Fibroblast of upper back skin (primary cell): ENCODE measurements around the gene CERS6.
"Not testable (repeated sequence)": the region's sequence is repeated elsewhere in the genome, so short reads cannot be mapped to it uniquely, and the experiment has no call there.

ENCODE experiments used
- DNase-seq: peaks from one replicate; pipeline ENCODE4 v3.0.0-alpha.2; 2013

Gene CERS6

GRCh38 chr2:168469281-168469988, 13.4 kb downstream of the CERS6 start:
- no peak for DNase-seq

- no peak for DNase-seq
Measured at GRCh38 chr2:168470320-168471162, 14.5 kb downstream of the CERS6 start.

- no peak for DNase-seq
Measured at GRCh38 chr2:168471163-168471475, 15.0 kb downstream of the CERS6 start.

- DNase-seq, result no peak
Measured at GRCh38 chr2:168475636-168476035, 19.6 kb downstream of the CERS6 start.

- no peak for DNase-seq
Measured at GRCh38 chr2:168478206-168478605, 22.1 kb downstream of the CERS6 start.

DNA sequence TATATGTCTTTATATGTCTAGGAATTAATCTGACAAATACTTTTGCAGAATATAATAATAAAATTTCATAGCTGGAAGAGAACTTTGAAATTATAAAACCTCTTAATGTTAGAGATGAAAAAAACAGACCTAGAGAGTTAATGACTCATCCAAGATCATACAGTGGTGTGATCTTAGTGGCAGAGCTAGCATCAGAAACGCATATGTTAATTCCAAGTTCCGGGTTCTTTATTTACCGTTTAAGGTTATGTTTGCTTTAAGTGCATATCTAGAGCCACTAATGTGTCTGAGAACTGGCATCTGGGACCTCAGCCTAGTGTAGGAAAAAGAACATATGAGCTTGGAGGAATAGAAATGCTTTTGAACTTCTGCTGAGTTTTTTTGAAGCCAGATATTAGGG, 24.3 kb downstream of the CERS6 start:
- no peak for DNase-seq

- no peak for DNase-seq
Measured at GRCh38 chr2:168480825-168481585, 24.9 kb downstream of the CERS6 start.

DNA sequence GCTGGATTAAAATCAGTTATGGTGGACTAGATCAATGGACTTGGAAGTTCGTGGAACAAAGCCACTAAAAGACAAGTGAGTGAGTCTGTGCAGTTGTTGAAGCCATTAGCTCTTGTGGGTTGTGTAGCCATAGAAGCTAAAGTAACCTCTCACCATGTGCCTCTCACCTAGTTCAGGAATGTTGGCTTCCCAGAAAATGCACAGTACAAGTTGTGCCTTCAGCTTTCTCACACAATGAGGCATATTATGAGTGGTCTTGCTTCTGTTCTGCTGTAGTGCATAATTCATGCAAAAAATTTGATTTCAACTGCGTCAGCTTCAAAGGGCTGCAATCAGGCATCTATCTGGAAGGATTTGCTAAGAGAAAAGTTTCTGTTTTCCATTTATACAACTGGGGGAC, 26.2 kb downstream of the CERS6 start:
- no peak for DNase-seq

DNA sequence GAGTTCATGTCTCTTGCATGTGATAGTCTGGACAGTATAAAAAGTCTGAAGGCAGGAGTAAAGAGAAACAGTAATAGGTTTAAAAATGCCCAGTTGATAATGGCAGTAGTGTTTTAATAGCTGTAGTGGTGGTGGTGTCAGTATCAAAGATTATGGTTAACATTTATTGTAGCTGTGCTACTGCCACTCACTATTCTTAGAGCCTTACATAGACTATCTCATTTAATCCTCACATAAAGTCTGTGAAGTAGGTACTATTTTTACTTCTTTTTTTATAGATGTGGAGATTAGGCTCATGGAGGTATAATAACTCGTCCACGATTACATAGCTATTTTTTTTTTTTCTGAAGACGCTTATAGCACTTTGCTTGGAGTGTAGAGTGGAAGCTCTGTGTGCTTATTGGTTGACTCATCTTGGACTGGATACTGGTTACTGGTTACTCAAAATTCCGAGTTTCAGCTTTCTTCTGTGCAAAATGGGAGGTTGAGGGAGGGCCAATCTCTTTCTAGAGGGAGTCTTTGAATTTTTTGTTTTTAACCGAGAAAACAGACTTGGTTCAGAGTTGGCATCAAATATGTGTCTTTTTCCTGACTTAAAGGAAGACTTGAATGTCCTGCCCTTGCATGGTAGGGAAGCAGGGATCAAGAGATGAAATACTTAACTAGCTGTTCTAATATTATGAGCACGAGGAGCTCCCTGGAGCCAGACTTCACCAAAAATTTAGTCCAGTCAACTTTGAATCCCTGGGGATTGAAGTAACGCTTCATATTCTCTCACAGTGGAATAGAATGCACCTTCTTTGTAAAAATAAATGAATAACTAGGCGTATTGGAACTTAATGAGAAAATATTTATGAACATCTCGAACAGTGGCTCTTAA, 27.1 kb downstream of the CERS6 start:
- no peak for DNase-seq

GRCh38 chr2:168486477-168486876, 30.4 kb downstream of the CERS6 start:
- DNase-seq, result no peak

- peak; percentile 42 for DNase-seq
Measured at GRCh38 chr2:168490015-168490874, 34.2 kb downstream of the CERS6 start.

GRCh38 chr2:168490946-168491605, 35.0 kb downstream of the CERS6 start:
- DNase-seq, result no peak

DNA sequence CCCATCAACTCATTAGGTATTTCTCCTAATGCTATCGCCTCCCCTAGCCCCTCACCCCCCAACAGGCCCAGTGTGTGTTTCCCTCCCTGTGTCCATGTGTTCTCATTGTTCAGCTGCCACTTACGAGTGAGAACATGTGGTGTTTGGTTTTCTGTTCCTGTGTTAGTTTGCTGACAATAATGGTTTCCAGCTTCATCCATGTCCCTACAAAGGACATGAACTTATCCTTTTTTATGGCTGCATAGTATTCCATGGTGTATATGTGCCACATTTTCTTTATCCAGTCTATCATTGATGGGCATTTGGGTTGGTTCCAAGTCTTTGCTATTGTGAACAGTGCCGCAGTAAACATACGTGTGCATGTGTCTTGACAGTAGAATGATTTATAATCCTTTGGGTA, 35.7 kb downstream of the CERS6 start:
- not testable (repeated sequence) for DNase-seq

DNA sequence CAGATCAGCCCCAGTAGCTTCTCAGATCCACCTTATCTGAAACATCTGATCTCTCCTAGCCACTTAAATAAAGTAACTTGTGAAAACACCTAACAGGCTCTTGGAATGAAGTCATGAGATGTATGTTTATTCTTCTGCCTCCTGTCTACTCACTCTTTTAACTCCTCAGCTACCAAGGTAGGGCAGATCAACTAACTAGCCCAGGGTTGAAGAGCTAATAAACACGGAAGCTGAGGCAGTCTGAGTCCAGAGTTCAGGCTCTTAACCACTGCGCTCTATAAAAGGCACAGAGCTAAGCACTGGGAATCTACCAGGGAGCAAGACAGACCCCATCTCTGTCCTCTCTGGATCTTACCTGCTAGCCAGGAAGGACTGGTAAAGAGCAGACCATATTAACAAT, 37.1 kb downstream of the CERS6 start:
- DNase-seq, result not testable (repeated sequence)

GRCh38 chr2:168494190-168494711, 38.2 kb downstream of the CERS6 start:
- DNase-seq, result no peak

DNA sequence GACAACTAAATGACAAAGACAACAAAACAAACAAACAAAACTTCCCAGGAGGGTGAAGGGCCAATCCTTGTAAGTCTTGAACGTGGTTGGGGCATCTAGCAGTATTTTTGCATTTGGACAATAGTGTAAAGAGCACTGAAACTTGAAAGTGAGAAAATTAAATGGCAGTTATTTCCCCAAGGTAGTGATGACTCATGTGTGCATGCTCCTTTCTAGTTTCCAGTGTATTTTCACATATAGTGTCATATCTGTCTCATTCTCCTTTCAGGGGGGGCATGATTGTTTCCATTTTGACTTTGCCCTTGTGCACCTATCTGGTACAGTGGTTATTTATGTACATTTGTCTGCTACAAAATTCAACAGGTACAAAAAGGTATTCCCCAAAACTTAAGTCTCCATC, 39.5 kb downstream of the CERS6 start:
- DNase-seq, result no peak

GRCh38 chr2:168496906-168497305, 40.8 kb downstream of the CERS6 start:
- no peak for DNase-seq

- DNase-seq, result no peak
Measured at GRCh38 chr2:168499500-168499899, 43.4 kb downstream of the CERS6 start.

- DNase-seq, result peak; percentile 53
Measured at GRCh38 chr2:168500516-168500915, 44.4 kb downstream of the CERS6 start.

DNA sequence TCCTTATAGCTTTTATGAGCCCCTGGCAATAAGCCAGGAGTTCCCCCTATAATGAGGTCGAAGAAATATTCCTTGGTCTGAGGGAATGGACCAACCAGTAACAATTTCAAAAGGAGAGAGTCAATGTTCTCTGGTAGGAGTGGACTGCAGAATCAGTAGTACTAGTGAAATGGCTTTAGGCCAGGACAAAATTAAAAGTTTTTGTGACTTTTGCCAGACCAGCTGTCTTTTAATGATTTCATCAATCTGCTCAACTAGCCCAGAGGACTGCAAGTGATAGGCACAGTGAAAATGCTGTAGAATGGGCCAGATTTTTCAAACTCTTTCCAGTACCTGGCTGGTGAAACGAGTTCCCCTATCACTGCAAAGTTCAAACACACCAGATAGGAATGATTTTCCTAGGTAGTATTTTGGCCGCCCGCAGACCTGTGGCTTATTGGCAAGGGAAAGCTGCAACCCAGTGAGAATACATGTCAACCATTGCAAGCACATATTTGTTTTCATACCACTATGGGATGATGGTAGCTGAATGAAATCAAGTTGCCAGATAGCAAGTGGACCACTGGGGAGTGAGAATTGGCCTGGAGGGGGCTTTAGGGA, 45.5 kb downstream of the CERS6 start:
- DNase-seq, result no peak
